Natural killer cell (primary cell): ENCODE measurements around the gene OXER1. TPM values are rescaled to one million over a fixed set of nuclear protein-coding genes. Genes with fewer than 3 reads are reported as not detected.

Experiments
- ATAC-seq, 3 donors: fragments of 150-1000 bp in 2 of 3; fragments of 200-7000 bp in 1 of 3; cut with Tn5 transposase; 1 replicate in 1 of 3; 2 replicates in 2 of 3; pipeline ENCODE4 v1.10.0; 2021; ENCODE audit warnings: mild to moderate bottlenecking in 2 of 3, moderate library complexity in 2 of 3
- DNase-seq, 2 donors: peaks; one replicate each; pipeline versions ENCODE4 v3.0.0 to v3.0.0-alpha.2; 2013 to 2021; ENCODE audit warnings: mixed read lengths in 1 of 2
- H3K27ac ChIP-seq: one replicate; pipeline ENCODE4 v1.5.1; 2013; ENCODE audit warnings: mild to moderate bottlenecking, low read length
- H3K27me3 ChIP-seq: one replicate; pipeline ENCODE4 v1.6.1; 2013; ENCODE audit warnings: low read length; ENCODE audit not compliant: control insufficient read depth, insufficient read depth
- H3K36me3 ChIP-seq: one replicate; pipeline ENCODE4 v1.6.1; 2013; ENCODE audit warnings: low read length; ENCODE audit not compliant: control insufficient read depth, insufficient read depth
- H3K4me1 ChIP-seq: one replicate; pipeline ENCODE4 v1.6.1; 2013; ENCODE audit warnings: low read length; ENCODE audit not compliant: control insufficient read depth, insufficient read depth
- H3K4me3 ChIP-seq: one replicate; pipeline ENCODE4 v1.5.1; 2013; ENCODE audit warnings: low read length
- H3K9me3 ChIP-seq: one replicate; pipeline ENCODE4 v1.6.1; 2013; ENCODE audit warnings: low read length; ENCODE audit not compliant: control insufficient read depth, insufficient read depth
- H3K27ac Mint-ChIP-seq, 2 donors: one replicate each; pipeline ENCODE4 v1.8.0; 2022; ENCODE audit warnings: mild to moderate bottlenecking in 2 of 2, mixed read lengths in 2 of 2, moderate library complexity in 1 of 2
- H3K27me3 Mint-ChIP-seq, 2 donors: one replicate each; pipeline ENCODE4 v1.8.0; 2022; ENCODE audit warnings: low read depth in 2 of 2, mixed read lengths in 2 of 2
- H3K36me3 Mint-ChIP-seq: one replicate; pipeline ENCODE4 v1.8.0; 2022; ENCODE audit warnings: mixed read lengths
- H3K4me1 Mint-ChIP-seq, 2 donors: one replicate each; pipeline ENCODE4 v1.8.0; 2022; ENCODE audit warnings: mixed read lengths in 2 of 2
- H3K4me3 Mint-ChIP-seq: one replicate; pipeline ENCODE4 v1.8.0; 2022; ENCODE audit warnings: mild to moderate bottlenecking, moderate library complexity, mixed read lengths
- H3K9me3 Mint-ChIP-seq, 2 donors: one replicate each; pipeline ENCODE4 v1.8.0; 2022; ENCODE audit warnings: mixed read lengths in 2 of 2
- CTCF ChIP-seq: fragments of 200-600 bp; IDR thresholded peaks from one replicate; pipeline ENCODE4 v1.8.0; 2022; ENCODE audit warnings: antibody characterized with exemption
- WGBS: methylation state at CpG from one replicate; pipeline ENCODE4 v1.1.7; 2013; ENCODE audit warnings: missing lambda C conversion rate; ENCODE audit not compliant: insufficient coverage; 5-methylcytosine and 5-hydroxymethylcytosine counted together
- intact Hi-C: fragments of 100-400 bp; cut with micrococcal nuclease; formaldehyde crosslinking; loops from one replicate; pipeline ENCODE4 v1.14.2; 2022
- total RNA-seq, 4 donors: library from RNA; stranded (reverse); fragments of 120-200 nt in 1 of 4; gene quantifications; one replicate each; pipeline versions ENCODE4 v1.2.3 to v1.2.4, GENCODE V29; 2013 to 2022

OXER1 gene
- total RNA-seq, 3 donors from 2014 or later (not counting 1 experiment from before 2014, with no cell fraction given) = 0.19 to 2.7 (median 0.41) TPM

- 97% methylated on average over 5 of the region's 5 CpGs for WGBS
- Histone ChIP-seq H3K36me3 (no peaks in the 10 kb centered on the region), H3K4me3 (no peak overlapping the region), H3K27ac (no peak overlapping the region), H3K27me3 (no peaks in the 10 kb centered on the region), H3K4me1 (peaks cover 21% of the 10 kb centered on the region), H3K9me3 (no peaks in the 10 kb centered on the region)
- H3K4me3 Mint-ChIP-seq = peak overlapping the region; percentile 60
- peaks cover 5 to 18% of the 10 kb centered on the region in 2 donors for H3K27me3 Mint-ChIP-seq
- TF ChIP-seq CTCF = no peak
- H3K4me1 Mint-ChIP-seq = peaks cover 19 to 22% of the 10 kb centered on the region in 2 donors
- no peak overlapping the region for H3K27ac Mint-ChIP-seq
- ATAC-seq = no peak
- intact Hi-C loops = no loop called here
- H3K9me3 Mint-ChIP-seq = no peaks in the 10 kb centered on the region
- no peak for DNase-seq
- H3K36me3 Mint-ChIP-seq = no peaks in the 10 kb centered on the region
Observed at GRCh38 chr2:42808301-42808700, 44.4 kb upstream of the OXER1 start.

GRCh38 chr2:42806786-42807185, 42.9 kb upstream of the OXER1 start:
- peaks cover 19% of the 10 kb centered on the region for H3K4me1 ChIP-seq
- no peak overlapping the region for H3K27ac ChIP-seq
- Mint-ChIP-seq H3K27ac (no peak overlapping the region), H3K36me3 (no peaks in the 10 kb centered on the region), H3K4me3 (no peak overlapping the region), H3K27me3 (peaks cover 13 to 33% of the 10 kb centered on the region in 2 donors), H3K9me3 (no peaks in the 10 kb centered on the region), H3K4me1 (peaks cover 12% of the 10 kb centered on the region in 2 donors)
- no peak for TF ChIP-seq CTCF
- H3K36me3 ChIP-seq = no peaks in the 10 kb centered on the region
- intact Hi-C loops = no loop called here
- no peaks in the 10 kb centered on the region for H3K9me3 ChIP-seq
- no peak for ATAC-seq
- 93% methylated on average over 6 of the region's 6 CpGs for WGBS
- DNase-seq = no peak
- H3K4me3 ChIP-seq = no peak overlapping the region
- no peaks in the 10 kb centered on the region for H3K27me3 ChIP-seq

- Histone ChIP-seq H3K4me3 (no peak overlapping the region), H3K36me3 (no peaks in the 10 kb centered on the region), H3K27me3 (no peaks in the 10 kb centered on the region), H3K9me3 (no peaks in the 10 kb centered on the region), H3K27ac (no peak overlapping the region), H3K4me1 (peaks cover 6% of the 10 kb centered on the region)
- Mint-ChIP-seq H3K4me1 (peaks cover 0 to 5% of the 10 kb centered on the region in 2 donors), H3K36me3 (no peaks in the 10 kb centered on the region), H3K27me3 (peaks cover 12 to 33% of the 10 kb centered on the region in 2 donors), H3K27ac (no peak overlapping the region), H3K4me3 (no peak overlapping the region), H3K9me3 (no peaks in the 10 kb centered on the region)
- no peak for TF ChIP-seq CTCF
- DNase-seq (no peak), ATAC-seq (no peak)
- intact Hi-C loops = no loop called here
- 76% methylated on average over 5 of the region's 5 CpGs for WGBS
Observed at GRCh38 chr2:42804891-42805290, 41.0 kb upstream of the OXER1 start.

GRCh38 chr2:42804338-42804737, 40.4 kb upstream of the OXER1 start:
- no peaks in the 10 kb centered on the region for H3K9me3 ChIP-seq
- H3K4me1 ChIP-seq = peaks cover 4% of the 10 kb centered on the region
- H3K4me1 Mint-ChIP-seq = peaks cover 0 to 5% of the 10 kb centered on the region in 2 donors
- no peak overlapping the region for H3K27ac Mint-ChIP-seq
- H3K9me3 Mint-ChIP-seq = no peaks in the 10 kb centered on the region
- no peak overlapping the region for H3K27ac ChIP-seq
- 41% methylated on average over 2 of the region's 3 CpGs for WGBS
- peak in 1 of 3 donors; percentile 58 for ATAC-seq
- TF ChIP-seq CTCF = no peak
- H3K36me3 Mint-ChIP-seq = no peaks in the 10 kb centered on the region
- H3K27me3 Mint-ChIP-seq = peaks cover 12 to 33% of the 10 kb centered on the region in 2 donors
- intact Hi-C loops = no loop called here
- no peak overlapping the region for H3K4me3 ChIP-seq
- no peak for DNase-seq
- no peaks in the 10 kb centered on the region for H3K27me3 ChIP-seq
- no peak overlapping the region for H3K4me3 Mint-ChIP-seq
- H3K36me3 ChIP-seq = no peaks in the 10 kb centered on the region
